Glomerular endothelial cell (primary cell): ENCODE measurements around the gene HEATR5B. TPM values are rescaled to one million over a fixed set of nuclear protein-coding genes. Genes with fewer than 3 reads are reported as not detected.
"Not testable (repeated sequence)": the region's sequence is repeated elsewhere in the genome, so short reads cannot be mapped to it uniquely, and the experiment has no call there.

Source experiments
- DNase-seq: peaks from one replicate; pipeline ENCODE4 v3.0.0-alpha.2; 2011; ENCODE audit warnings: low read depth, low spot score; ENCODE audit errors: extremely low read depth
- total RNA-seq: library from RNA; depleted of rRNA; stranded (reverse); fragments of >200 nt; gene quantifications from 2 replicates; pipeline ENCODE4 v1.2.3, GENCODE V29; 2015

Gene HEATR5B
- total RNA-seq, 1 donor from 2014 or later: 21.1 TPM

DNA sequence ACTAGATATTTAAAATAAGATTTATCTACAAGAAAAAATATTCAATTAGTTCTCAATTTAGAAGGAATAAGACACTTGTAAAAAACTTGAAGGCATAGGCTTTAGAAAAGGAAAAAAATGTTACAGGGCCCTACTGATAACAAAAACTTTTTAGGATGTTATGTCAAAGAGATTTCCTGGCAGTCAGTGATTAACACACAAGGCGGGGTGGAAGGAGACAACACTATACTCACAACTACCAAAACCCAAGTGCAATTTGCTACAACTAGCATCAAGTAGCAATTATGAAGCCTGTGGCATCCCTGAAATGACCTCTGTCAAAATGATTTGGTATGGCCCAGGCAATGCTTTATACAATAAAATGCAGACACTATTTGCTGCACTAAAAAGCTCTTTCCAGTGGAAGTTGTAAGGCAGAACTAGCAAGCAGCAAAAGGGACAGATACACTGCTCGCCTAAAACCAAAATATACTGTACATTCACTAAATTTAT lies 133.1 kb downstream of the HEATR5B start:
- no peak for DNase-seq

DNA sequence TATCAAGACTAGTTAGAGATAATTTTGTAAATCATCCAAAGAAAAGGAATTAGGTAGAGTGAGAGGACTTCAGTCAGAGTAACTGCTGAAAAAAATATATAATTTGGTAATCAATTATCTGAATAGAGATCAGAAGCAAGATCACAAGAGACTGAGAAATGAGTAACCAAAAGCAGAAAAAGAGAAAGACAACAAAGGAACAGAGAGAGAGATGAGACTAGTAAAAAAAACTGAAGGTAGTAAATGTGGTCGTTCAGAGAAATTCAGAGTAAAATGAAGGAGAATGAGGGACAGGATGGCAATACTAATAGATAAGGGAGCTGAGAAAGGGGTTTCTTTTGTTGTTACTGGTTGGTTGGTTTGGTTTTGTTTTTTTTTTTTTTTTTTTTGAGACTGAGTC lies 134.3 kb downstream of the HEATR5B start:
- no peak for DNase-seq

- DNase-seq: not testable (repeated sequence)
Observed at GRCh38 chr2:36945240-36945639, 138.9 kb downstream of the HEATR5B start.

DNA sequence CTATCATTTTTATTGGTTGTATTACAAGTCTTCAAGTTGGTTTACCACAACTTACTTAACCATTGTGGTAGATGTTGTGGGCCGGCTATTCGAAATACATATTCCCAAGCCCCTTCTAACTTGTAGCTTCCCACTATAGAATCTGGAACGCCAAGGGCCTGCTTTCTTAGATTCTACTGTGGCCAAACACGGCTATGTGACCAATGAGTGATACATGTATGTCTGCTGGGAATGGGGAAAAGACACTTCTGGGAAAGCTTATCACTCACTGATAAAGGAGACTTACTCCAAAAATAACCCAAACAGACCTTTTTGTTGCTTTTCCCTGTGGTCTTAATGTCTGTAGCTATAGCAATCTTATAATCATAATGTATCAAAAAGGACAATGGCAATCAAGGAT lies 142.3 kb downstream of the HEATR5B start:
- no peak for DNase-seq

- not testable (repeated sequence) for DNase-seq
Observed at GRCh38 chr2:36936526-36936925, 147.6 kb downstream of the HEATR5B start.

DNA sequence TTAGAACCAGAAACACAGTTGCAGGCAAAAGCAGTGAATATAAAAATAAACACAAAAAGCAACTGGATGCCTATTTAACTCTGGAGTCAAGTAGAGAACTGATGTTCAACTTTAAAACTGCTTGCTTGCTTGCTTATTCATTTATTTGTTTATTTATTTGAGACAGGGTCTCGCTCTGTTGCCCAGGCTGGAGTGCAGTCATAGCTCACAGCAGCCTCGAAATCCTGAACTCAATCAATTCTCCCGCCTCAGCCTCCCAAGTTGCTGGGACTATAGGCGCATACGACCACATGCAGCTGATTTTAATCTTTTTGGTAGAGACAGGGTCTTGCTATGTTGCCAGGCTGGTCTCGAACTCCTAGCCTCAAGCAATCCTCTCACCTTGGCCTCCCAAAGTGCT lies 152.5 kb downstream of the HEATR5B start:
- DNase-seq: not testable (repeated sequence)

Other genes starting within 250 kb of the HEATR5B start
- gene STRN, start 117.8 kb downstream of the HEATR5B start, total RNA-seq: 17.5 and 22.1 TPM in 2 replicates
- gene GPATCH11, start 146 bp upstream of the HEATR5B start, total RNA-seq: 6.2 and 6.8 TPM in 2 replicates
- gene EIF2AK2, start 72.6 kb upstream of the HEATR5B start, total RNA-seq: 25.2 and 53.9 TPM in 2 replicates
- not detected in 2 replicates for gene SULT6B1, start 104.3 kb upstream of the HEATR5B start, total RNA-seq
- gene CEBPZOS, start 112.1 kb upstream of the HEATR5B start, total RNA-seq: 18.3 and 36.0 TPM in 2 replicates
- gene CEBPZ, start 147.2 kb upstream of the HEATR5B start, total RNA-seq: 20.2 and 24.3 TPM in 2 replicates
- 9.2 and 21.8 TPM in 2 replicates for gene NDUFAF7, start 147.3 kb upstream of the HEATR5B start, total RNA-seq
- gene PRKD3, start 240.5 kb upstream of the HEATR5B start, total RNA-seq: 42.6 and 60.3 TPM in 2 replicates